IMR-90 (cell line): Measurements from ENCODE around the gene NUDCD3. TPM values are rescaled to one million over a fixed set of nuclear protein-coding genes. Genes with fewer than 3 reads are reported as not detected.

Experiments used
- ATAC-seq: fragments of 200-7000 bp; cut with Tn5 transposase; 2 replicates; pipeline ENCODE4 v1.9.1; 2020; ENCODE audit warnings: low read depth, mild to moderate bottlenecking, moderate library complexity
- BruUV-seq: library from RNA; stranded (reverse); fragments of 400-500 nt; replicated peaks from 2 replicates; lab custom pipeline; 2021; lab: Mats Ljungman, UMichigan
- CTCF ChIA-PET: fragments of 300-600 bp; formaldehyde crosslinking; extraction: SDS; loops from one replicate; lab custom pipeline; 2021; ENCODE audit warnings: antibody characterized with exemption; lab: Yijun Ruan, JAX
- POLR2A ChIA-PET: fragments of 300-600 bp; sonication (Branson Sonifier 250); formaldehyde crosslinking; loops from one replicate; lab custom pipeline; 2022; ENCODE audit warnings: antibody characterized with exemption; ENCODE audit not compliant: unreplicated experiment; lab: Charles Lee
- DNase-seq: peaks from one replicate; pipeline ENCODE4 v3.0.0; 2013
- H2AFZ ChIP-seq: replicated peaks from 2 replicates; pipeline ENCODE3; 2013; ENCODE audit warnings: low read length, mild to moderate bottlenecking; ENCODE audit not compliant: poor library complexity
- H2AK5ac ChIP-seq: 2 replicates; pipeline ENCODE4 v1.6.1; 2013; ENCODE audit warnings: low read depth, low read length, inconsistent platforms
- H2AK9ac ChIP-seq: replicated peaks from 2 replicates; pipeline ENCODE3; 2013; ENCODE audit warnings: mild to moderate bottlenecking, low read depth, low read length, moderate library complexity; ENCODE audit not compliant: poor library complexity
- H2BK120ac ChIP-seq: 2 replicates; pipeline ENCODE4 v1.6.1; 2013; ENCODE audit warnings: low read depth, low read length, inconsistent platforms
- H2BK15ac ChIP-seq: 3 replicates; pipeline ENCODE4 v1.6.1; 2013; ENCODE audit warnings: low read depth, low read length, inconsistent platforms
- H2BK20ac ChIP-seq: 2 replicates; pipeline ENCODE4 v1.6.1; 2013; ENCODE audit warnings: low read depth, mild to moderate bottlenecking, inconsistent platforms, low read length, moderate library complexity
- H2BK5ac ChIP-seq: 2 replicates; pipeline ENCODE4 v1.6.1; 2013; ENCODE audit warnings: mild to moderate bottlenecking, low read depth, low read length, inconsistent platforms; ENCODE audit not compliant: poor library complexity, severe bottlenecking
- H3K14ac ChIP-seq: replicated peaks from 2 replicates; pipeline ENCODE4 v1.6.1; 2013; ENCODE audit warnings: low read depth, low read length, inconsistent platforms
- H3K18ac ChIP-seq: 2 replicates; pipeline ENCODE4 v1.6.1; 2013; ENCODE audit warnings: low read depth, low read length, control low read depth
- H3K23ac ChIP-seq: 2 replicates; pipeline ENCODE4 v1.6.1; 2013; ENCODE audit warnings: low read depth, low read length, inconsistent platforms
- H3K27ac ChIP-seq: 2 replicates; pipeline ENCODE4 v1.5.1; 2013; ENCODE audit warnings: mild to moderate bottlenecking, control low read depth, low read length; ENCODE audit not compliant: insufficient read depth
- H3K27me3 ChIP-seq: 2 replicates; pipeline ENCODE4 v1.6.1; 2013; ENCODE audit warnings: low read length; ENCODE audit not compliant: control insufficient read depth, insufficient read depth
- H3K36me3 ChIP-seq: 2 replicates; pipeline ENCODE4 v1.6.1; 2013; ENCODE audit warnings: low read length, mixed read lengths; ENCODE audit not compliant: control insufficient read depth, insufficient read depth
- H3K4ac ChIP-seq: 2 replicates; pipeline ENCODE4 v1.6.1; 2013; ENCODE audit warnings: low read depth, low read length, inconsistent platforms
- H3K4me1 ChIP-seq: 2 replicates; pipeline ENCODE4 v1.6.1; 2013; ENCODE audit warnings: low read length, mixed read lengths; ENCODE audit not compliant: control insufficient read depth, insufficient read depth
- H3K4me2 ChIP-seq: 2 replicates; pipeline ENCODE4 v1.6.1; 2013; ENCODE audit warnings: low read depth, mild to moderate bottlenecking, control low read depth, low read length, moderate library complexity
- H3K4me3 ChIP-seq: 2 replicates; pipeline ENCODE4 v1.5.1; 2013; ENCODE audit warnings: low read depth, mild to moderate bottlenecking, control low read depth, low read length, moderate library complexity; ENCODE audit not compliant: insufficient read depth
- H3K56ac ChIP-seq: 2 replicates; pipeline ENCODE4 v1.6.1; 2013; ENCODE audit warnings: low read length, inconsistent platforms; ENCODE audit not compliant: insufficient read depth; ENCODE audit errors: extremely low read depth
- H3K79me1 ChIP-seq, 2 experiments: 2 replicates each; pipeline ENCODE4 v1.6.1; 2013; ENCODE audit warnings: low read length in 2 of 2, inconsistent platforms in 1 of 2, low read depth in 1 of 2
- H3K9ac ChIP-seq: 2 replicates; pipeline ENCODE4 v1.6.1; 2013; ENCODE audit warnings: low read depth, low read length, control low read depth
- H3K9me1 ChIP-seq: 2 replicates; pipeline ENCODE4 v1.6.1; 2013; ENCODE audit warnings: low read length, inconsistent platforms; ENCODE audit not compliant: insufficient read depth
- H3K9me3 ChIP-seq: 2 replicates; pipeline ENCODE4 v1.6.1; 2013; ENCODE audit warnings: low read length; ENCODE audit not compliant: control insufficient read depth, insufficient read depth
- H4K20me1 ChIP-seq: 2 replicates; pipeline ENCODE4 v1.6.1; 2013; ENCODE audit warnings: low read length, inconsistent platforms; ENCODE audit not compliant: insufficient read depth
- H4K5ac ChIP-seq: 2 replicates; pipeline ENCODE4 v1.6.1; 2013; ENCODE audit warnings: mild to moderate bottlenecking, low read depth, low read length, control low read depth
- H4K8ac ChIP-seq, 2 experiments: 2 replicates each; pipeline ENCODE4 v1.6.1; 2013; ENCODE audit warnings: low read depth in 2 of 2, low read length in 2 of 2, control low read depth in 1 of 2, inconsistent platforms in 1 of 2
- H4K91ac ChIP-seq: 2 replicates; pipeline ENCODE4 v1.6.1; 2013; ENCODE audit warnings: low read depth, low read length, inconsistent platforms; ENCODE audit not compliant: insufficient read depth
- MXI1 ChIP-seq: IDR thresholded peaks from 2 replicates; pipeline ENCODE4 v1.6.1; 2012; ENCODE audit warnings: low read depth, mild to moderate bottlenecking, low read length, moderate library complexity, borderline replicate concordance
- RAD21 ChIP-seq: IDR thresholded peaks from 2 replicates; pipeline ENCODE4 v1.6.1; 2012; ENCODE audit warnings: low read length, improper control_type of control experiment
- dilution Hi-C: fragments of 300-500 bp; cut with HindIII; formaldehyde crosslinking; loops from one replicate; pipeline ENCODE4 v1.14.3; 2018; ENCODE audit warnings: low sequenced_read_pairs; ENCODE audit not compliant: unreplicated experiment
- in situ Hi-C: fragments of 300-500 bp; cut with MboI; formaldehyde crosslinking; loops from 3 replicates; pipeline ENCODE4 v1.14.3; 2019; ENCODE audit warnings: low sequenced_read_pairs, inconsistent platforms, mixed read lengths
- intact Hi-C: fragments of 100-400 bp; cut with micrococcal nuclease; formaldehyde crosslinking; loops from 2 replicates; pipeline ENCODE4 v1.10.0; 2022
- polyA plus RNA-seq, 3 experiments: library from polyadenylated mRNA; depleted of rRNA; stranded (reverse); fragments of >200 nt; gene quantifications; 2 replicates each; pipeline ENCODE4 v1.2.3, GENCODE V29; 2012; ENCODE audit warnings: low replicate concordance in 1 of 3
- total RNA-seq: library from RNA; depleted of rRNA; stranded (reverse); fragments of >200 nt; gene quantifications from 2 replicates; pipeline ENCODE4 v1.2.3, GENCODE V29; 2012

The NUDCD3 gene
- total and polyA plus RNA-seq, 2 of the 4 experiments (the other 2 are of a cell fraction) = 49.5 to 76.0 TPM

DNA sequence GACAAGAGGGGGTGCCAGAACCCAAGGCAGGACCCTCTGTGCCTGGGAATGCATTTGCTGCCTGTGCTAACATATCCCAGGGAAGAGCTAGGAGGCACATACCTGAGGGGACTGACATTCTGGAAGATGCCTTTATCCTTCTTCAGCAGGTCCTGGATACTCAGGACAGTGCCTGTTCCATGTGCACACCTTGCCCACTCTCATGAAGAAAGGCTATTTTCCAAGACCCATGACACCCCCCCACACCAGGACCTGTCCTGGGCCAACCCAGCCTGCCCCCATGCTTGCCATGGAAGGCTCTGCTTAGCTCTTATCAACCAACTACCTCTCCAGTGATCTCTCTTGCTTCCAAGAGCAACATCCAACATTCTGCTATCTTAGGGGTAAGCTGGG, 97.8 kb downstream of the NUDCD3 start:
- Histone ChIP-seq H3K18ac (no peak overlapping the region), H3K9me1 (peaks cover 37% of the 10 kb centered on the region), H3K9me3 (no peaks in the 10 kb centered on the region), H3K27me3 (no peaks in the 10 kb centered on the region), H3K4me2 (no peak overlapping the region), H3K9ac (no peak overlapping the region), H3K27ac (no peak overlapping the region), H2BK120ac (no peak overlapping the region), H4K8ac (no peak overlapping the region), H4K5ac (no peak overlapping the region), H3K4me1 (peaks cover 5% of the 10 kb centered on the region), H3K36me3 (peaks cover 42% of the 10 kb centered on the region), H3K79me1 (peaks cover 31 to 75% of the 10 kb centered on the region in 2 experiments), H3K4me3 (no peak overlapping the region), H2AK9ac (no peak overlapping the region), H3K14ac (no peak overlapping the region), H4K20me1 (peaks cover 10% of the 10 kb centered on the region; the same call in 1 of the 2 replicates), H4K91ac (no peak overlapping the region), H2AK5ac (no peak overlapping the region), H3K23ac (no peak overlapping the region), H2BK5ac (no peak overlapping the region), H2BK15ac (no peak overlapping the region), H2AFZ (no peak overlapping the region), H2BK20ac (no peak overlapping the region), H3K56ac (no peak overlapping the region), H3K4ac (no peak overlapping the region)
- TF ChIP-seq RAD21 = no peak
- TF ChIP-seq MXI1 = no peak
- ATAC-seq (no peak), DNase-seq (no peak)
- in situ Hi-C loops (no loop called here), intact Hi-C loops (no loop called here), dilution Hi-C loops (no loop called here)
- ChIA-PET POLR2A (no interaction called here), CTCF (no interaction called here)
- BruUV-seq = no TSS peak
